Daoy (cell line): ENCODE measurements around the gene CRADD. TPM values are rescaled to one million over a fixed set of nuclear protein-coding genes. Genes with fewer than 3 reads are reported as not detected.

Source experiments
- DNase-seq: peaks from one replicate; pipeline ENCODE4 v3.0.0-alpha.2; 2015; ENCODE audit warnings: low read depth
- total RNA-seq: library from RNA; depleted of rRNA; stranded (reverse); fragments of >200 nt; shearing (Covaris generic); gene quantifications from 2 replicates; pipeline ENCODE4 v1.2.3, GENCODE V29; 2014

The CRADD gene
- total RNA-seq, 1 experiment from 2014 or later, result 12.6 TPM

GRCh38 chr12:93841671-93842070 lies 164.5 kb downstream of the CRADD start:
- no peak for DNase-seq

DNA sequence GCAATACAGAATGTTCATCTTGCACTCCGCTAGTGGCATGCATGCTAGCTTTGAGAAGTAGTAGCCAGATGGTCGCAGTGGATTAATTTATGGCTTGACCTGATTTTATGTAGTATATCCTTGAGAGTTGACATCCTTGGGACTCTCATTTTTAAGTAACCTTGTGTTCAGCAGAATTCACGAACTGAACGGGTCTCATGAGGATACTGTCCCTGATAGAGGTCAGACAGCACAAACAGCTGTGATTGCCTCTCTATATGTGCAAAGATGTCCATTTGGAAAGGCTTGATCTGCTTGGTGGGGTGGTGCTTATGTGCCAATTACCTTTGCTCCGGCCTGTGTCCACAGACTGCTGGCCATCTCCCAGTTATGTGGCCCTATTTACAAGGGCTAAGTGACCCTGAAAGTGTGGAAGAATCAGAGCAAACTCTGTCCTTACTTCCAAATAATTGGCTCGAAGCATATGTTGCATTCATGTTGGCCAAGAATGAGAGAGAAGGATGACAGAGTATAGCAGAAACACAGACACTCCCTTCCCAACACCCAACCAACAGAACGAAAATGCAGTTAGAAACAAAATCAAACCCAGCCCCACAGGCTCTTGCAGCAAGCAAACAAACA lies 167.1 kb downstream of the CRADD start:
- DNase-seq, result no peak

DNA sequence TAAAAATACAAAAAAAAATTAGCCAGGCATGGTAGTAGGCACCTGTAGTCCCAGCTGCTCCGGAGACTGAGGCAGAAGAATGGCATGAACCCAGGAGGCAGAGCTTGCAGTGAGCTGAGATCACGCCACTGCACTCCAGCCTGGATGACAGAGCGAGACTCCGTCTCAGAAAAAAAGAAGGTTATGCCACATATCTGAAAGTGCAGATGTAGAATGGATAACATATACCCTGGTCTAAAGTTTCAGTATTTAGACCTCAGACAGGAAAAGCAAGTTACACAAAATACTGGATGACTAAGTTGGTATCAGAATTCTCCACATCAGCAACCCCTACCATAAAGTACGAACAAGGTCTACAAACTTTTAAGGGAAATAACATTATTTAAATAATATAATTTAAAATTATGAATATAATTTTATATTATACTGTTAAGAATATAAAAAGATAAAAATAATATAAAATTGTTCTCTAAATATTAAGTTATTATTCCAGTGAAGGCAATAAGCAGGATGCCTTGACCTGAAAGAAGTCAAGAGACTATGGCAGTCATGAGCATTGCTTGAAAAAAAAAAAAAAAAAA lies 169.9 kb downstream of the CRADD start:
- no peak for DNase-seq

GRCh38 chr12:93847517-93848474 lies 170.6 kb downstream of the CRADD start:
- no peak for DNase-seq

DNA sequence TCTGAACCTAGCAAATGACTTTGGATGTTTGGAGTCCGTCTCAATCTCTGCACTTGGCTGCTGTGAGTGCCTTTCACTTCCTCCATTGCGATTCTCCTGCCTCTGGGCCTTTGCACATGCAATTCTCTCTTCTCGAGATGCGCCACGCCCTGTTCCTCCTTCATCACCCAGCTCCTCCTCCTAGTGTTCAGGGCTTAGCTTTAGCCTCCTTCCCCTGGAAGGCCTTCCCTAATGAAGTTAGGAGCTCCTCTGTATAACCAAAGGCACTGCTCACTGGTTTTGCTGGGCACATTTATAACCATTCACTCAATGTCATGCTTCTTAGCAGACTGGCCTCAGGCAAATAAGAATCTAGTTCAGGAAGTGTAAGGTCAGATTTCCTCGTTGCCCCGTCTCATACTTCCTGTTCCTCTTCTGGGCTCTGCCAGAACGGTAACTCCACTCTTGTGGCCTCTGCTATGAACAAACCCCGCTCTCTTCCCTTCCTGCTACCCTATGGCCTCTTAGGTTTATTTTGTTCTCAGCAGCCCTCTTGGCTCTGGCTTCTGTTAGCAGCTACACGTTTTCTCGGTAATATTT lies 171.4 kb downstream of the CRADD start:
- DNase-seq, result no peak

DNA sequence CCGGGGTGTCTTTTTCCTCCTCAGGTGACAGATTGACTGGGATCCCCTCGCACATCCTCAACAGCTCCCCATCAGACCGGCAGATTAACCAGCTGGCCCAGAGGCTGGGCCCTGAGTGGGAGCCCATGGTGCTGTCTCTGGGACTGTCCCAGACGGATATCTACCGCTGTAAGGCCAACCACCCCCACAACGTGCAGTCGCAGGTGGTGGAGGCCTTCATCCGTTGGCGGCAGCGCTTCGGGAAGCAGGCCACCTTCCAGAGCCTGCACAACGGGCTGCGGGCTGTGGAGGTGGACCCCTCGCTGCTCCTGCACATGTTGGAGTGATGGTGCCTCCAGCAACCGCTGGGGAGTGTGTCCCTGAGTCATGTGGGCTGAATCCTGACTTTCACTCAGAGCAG lies 172.8 kb downstream of the CRADD start:
- no peak for DNase-seq

DNA sequence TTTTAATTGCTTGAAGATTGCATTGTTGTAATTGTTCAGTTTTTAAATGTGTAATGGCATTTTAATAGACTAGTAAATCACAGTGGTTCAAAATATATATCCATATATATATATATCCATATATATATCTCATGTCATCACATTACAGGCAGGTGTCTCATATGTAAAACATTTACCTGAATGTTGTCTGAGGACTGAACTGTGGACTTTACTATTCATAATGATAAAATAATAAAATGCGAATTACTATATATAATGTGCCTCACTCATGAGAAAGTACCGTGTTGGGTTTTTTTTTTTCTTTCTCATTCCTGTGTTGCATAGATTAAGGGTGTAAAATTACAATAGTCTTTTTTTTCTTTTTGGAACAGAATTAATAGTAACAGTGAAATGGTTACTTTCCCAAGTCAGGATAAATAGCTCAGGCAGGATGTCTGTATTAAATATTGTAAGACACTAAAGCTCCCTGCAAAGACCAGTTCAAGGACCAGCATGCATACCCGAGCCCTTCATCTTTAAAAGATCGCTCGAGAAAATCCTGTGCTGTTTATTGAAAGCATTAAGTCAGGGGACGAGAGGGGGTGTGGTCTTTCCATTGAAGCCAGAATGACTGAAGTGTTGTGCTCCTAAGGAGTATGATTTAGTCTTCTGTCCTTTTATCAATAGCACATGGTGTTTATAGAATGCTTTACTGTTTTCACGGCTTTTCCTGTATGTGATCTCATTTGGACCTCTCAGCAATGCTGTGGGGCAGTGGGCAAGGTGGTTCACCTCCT lies 173.5 kb downstream of the CRADD start:
- DNase-seq, result no peak

GRCh38 chr12:93851257-93851671 lies 174.1 kb downstream of the CRADD start:
- DNase-seq, result no peak

DNA sequence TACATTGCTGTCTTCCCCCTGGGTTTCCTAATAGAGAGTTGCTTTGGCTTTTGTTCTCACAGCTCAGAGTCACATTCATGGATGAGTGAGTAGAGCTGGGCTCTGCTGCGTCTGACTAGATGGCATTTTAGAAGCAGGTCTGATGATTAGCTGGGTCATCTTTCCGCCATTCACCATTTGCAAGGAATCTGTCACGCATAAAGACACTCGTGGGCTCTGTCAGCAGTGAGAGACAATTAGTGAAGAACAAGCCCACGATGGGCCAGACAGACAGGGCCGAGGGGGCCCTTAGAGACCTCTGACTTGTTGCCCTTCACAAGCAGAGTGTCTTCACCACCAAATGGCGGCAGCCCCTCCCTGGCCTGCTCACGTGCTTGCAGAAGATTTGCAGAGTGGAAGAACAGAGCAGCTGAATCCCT lies 175.0 kb downstream of the CRADD start:
- no peak for DNase-seq

- DNase-seq, result no peak
Measured at GRCh38 chr12:93853698-93854478, 176.7 kb downstream of the CRADD start.

DNA sequence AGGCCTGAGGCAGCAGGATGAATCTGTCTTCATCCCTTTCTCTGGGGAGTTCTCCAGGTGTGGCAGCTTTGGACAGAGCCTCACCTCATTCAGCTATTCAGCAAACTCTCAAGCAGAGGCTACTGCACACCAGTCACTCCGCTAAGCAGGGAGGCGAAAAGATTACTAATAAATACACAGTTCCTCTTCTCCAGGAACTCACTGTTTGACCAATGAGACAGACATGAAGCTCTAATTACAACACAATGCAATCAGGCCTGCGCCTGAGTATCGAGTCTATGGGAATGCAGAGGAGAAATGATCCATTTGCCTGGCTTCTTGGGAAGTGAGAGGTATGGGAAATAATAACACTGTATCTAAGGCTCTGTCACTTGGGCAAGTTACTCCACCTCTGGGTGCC lies 178.1 kb downstream of the CRADD start:
- DNase-seq, result no peak

DNA sequence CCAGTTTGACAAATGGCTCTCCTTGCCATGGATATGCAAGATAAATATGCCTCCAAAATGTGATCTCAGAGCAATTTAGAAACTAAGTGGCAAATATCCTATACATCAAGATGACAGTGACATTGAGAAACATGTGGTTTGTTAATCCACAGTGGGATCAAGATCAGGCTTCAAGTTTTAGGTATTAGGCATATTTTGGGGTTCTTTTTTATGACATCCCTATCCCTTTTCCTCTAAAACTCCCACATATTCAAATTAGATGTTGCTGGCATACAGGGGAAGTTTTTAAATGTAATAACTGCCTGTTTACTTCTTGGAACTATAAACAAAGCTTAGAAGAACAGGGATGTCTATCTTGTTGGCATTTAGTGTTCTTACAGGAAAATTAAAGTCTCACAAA lies 179.4 kb downstream of the CRADD start:
- no peak for DNase-seq

DNA sequence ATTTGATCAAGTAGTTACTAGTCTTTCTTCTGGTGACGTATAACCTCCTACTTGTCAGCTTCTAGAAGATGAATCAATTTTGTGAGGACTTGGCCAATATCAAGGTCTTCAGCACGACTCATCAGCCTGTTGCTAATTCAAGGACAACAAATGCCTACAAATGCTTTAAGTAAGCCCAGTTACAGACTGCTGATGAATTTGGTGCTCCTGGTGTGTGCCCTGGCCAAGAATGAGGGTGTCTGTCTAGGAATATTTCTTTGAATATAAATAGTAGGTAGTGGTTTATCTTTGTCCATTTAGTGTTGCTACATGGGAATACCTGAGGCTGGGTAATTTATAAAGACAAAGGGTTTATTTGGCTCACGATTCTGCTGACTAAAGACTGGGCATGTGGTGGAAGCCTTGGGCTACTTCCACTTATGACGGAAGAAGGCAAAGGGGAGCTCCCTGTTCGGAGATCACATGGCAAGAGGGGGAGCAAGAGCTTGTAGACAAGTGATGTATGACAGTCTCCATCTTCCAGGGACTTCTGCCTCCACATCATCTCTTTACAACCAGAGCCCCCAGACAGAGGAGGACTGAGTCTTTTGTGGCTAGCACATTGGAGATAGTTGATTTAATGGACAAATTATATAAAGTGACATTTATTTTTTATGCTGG lies 180.2 kb downstream of the CRADD start:
- DNase-seq, result no peak

- no peak for DNase-seq
Measured at GRCh38 chr12:93857991-93858447, 180.8 kb downstream of the CRADD start.

DNA sequence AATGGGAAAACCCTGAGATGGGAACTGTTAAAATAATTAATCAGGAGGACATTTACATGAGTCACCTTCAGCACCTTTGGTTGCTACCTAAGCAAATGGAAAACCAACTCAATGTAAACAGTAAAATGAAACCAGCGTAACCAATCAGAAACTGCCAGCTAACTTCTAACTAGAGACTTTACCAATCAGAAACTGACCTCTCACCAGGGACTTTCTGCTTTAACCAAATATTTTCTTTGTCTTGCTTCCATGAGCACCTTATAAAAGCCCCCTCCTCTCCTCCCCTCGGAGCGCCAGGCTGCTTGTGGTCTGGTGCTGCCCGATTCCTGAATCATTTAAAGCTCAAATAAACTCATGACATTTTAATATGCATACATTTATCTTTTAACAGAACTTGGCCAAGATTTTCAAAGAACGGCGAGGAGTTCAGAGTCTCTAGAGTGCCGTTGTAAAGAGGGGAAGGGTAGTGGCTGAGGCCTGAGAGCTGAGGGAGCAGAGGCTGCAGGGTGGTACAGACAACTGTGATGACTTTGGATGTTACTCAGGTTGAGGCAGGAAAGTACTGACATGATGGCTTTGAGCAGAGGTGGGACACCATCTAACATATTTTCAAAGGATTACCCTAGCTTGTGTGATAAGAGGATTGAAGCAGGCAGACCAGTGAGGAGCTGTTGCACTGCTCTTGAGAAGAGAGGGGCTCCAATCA lies 183.6 kb downstream of the CRADD start:
- peak; percentile 56 for DNase-seq

GRCh38 chr12:93862424-93862823 lies 185.2 kb downstream of the CRADD start:
- DNase-seq, result no peak

GRCh38 chr12:93865751-93866150 lies 188.6 kb downstream of the CRADD start:
- DNase-seq, result no peak

GRCh38 chr12:93868771-93869170 lies 191.6 kb downstream of the CRADD start:
- no peak for DNase-seq

GRCh38 chr12:93870020-93870795 lies 193.0 kb downstream of the CRADD start:
- no peak for DNase-seq
